GM19240 (cell line): ENCODE data around the gene GNB5.
"Not testable (repeated sequence)": the region's sequence is repeated elsewhere in the genome, so short reads cannot be mapped to it uniquely, and the experiment has no call there.

Experiments
- DNase-seq: peaks from one replicate; pipeline ENCODE4 v3.0.0; 2011; ENCODE audit warnings: low spot score; ENCODE audit not compliant: insufficient read length

The GNB5 gene

GRCh38 chr15:52094811-52095584, 96.2 kb downstream of the GNB5 start:
- DNase-seq = no peak

GRCh38 chr15:52093539-52094510, 97.4 kb downstream of the GNB5 start:
- no peak for DNase-seq

- DNase-seq = no peak
Observed at GRCh38 chr15:52093167-52093538, 98.0 kb downstream of the GNB5 start.

GRCh38 chr15:52090193-52090592, 101.0 kb downstream of the GNB5 start:
- DNase-seq = no peak

DNA sequence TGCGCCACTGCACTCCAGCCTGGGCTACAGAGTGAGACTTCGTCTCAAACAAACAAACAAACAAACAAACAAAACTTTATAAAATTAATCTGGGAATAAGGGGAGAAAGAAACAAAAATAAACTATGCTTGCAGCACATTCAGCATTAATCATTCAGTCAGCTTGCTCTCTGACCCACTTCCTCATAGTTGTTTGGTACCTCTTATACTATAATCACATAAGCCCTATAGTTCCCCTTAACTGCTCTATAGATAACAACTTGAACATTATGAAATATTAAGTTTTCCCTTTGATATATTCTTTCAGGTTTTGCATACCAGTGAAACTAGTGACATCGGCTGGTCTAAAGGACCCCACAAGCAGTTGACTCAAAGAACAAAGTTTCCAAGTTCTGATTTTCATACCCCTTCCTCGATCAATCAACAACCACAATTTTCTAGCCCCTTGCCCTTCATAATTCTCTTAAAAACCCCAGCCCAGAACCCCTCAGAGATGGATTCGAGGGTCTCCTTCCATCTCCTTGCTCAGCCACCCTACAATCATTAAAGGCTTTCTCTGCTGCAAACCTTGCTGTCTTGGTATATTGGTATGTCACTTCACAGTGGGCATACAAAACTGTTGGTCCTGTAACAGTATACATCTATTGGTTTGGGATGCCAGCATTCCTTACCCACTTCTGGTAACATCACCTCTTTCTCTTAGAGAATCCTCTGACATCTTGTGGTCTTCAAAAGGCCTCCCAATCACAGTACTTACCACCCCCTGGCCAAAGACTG, 105.0 kb downstream of the GNB5 start:
- DNase-seq = no peak

DNA sequence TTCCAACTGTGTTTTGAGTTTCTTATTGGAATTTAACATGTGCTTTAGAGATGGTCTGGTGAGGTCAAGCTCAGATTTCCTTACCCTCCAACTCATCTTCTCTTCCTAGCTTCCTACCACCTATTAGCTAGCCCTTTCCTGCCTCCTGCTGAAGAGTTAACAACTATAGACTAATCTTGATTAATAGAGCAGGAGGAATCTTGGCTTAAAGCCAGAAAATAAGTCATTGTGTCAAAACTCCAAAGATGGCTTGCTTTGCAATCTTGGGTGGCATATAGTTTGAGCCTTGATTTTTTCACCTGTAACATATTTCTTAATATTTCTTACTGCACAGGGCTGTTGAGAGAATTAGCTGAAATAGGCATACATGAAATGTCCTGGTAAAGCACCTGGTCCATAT, 105.9 kb downstream of the GNB5 start:
- DNase-seq = no peak

DNA sequence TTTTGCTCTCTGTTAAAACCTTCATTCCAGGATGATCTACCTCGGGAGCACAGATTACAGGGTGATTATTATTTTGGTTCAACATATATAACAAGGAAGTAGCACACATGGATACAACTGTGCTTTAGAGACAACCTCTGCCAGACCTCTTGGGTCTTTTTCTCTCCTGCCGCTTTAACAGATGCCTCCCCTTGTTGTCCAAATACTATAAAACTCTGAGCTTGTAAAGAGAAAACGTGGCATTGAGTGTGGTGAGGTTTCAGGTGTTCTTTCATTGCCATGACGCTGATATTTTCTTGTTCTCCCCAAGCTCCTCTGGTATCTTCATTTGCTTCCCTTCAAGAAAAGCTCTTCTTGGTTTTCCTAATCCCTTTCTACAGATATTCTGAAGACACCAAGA, 107.6 kb downstream of the GNB5 start:
- no peak for DNase-seq

GRCh38 chr15:52083037-52083359, 108.2 kb downstream of the GNB5 start:
- DNase-seq = not testable (repeated sequence)

DNA sequence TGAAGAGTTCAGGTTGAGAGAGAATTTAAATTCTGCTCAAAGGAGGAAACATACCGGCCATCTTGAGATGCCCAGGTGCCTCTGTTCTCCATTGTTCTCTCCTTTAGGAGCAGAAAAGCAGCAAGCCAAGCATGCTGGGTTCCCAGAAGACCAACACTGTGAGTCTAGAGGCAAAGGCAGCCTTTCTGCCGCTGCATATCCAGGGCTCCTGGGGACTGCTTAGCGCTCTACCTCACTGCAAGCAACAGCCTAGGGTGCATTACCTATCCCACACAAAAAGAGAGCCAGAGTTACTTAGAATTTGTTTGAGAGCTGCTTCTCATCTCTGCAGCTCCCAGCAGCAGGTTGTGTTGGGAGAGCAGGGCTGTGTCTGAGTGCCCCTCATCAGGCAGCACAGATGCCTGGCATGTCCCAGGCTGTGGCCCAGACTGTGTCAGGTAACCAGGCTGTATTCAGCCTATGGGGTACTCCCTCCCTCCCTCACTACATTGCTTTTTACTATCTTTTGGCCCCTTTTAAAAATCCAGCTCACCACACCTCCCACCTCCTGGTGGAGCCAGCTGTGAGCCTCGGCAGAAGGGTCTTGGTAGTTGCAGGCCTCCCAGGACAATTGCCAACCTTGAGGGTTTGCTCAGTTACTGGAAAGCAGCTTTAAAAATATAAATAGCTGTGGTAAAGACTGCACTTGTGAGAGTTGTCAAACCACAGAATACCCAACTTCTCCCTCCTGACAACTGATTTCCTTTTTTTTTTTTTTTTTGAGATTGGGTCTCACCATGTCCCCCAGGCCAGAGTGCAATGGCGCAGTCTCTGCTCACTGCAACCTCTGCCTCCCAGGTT, 108.8 kb downstream of the GNB5 start:
- no peak for DNase-seq

DNA sequence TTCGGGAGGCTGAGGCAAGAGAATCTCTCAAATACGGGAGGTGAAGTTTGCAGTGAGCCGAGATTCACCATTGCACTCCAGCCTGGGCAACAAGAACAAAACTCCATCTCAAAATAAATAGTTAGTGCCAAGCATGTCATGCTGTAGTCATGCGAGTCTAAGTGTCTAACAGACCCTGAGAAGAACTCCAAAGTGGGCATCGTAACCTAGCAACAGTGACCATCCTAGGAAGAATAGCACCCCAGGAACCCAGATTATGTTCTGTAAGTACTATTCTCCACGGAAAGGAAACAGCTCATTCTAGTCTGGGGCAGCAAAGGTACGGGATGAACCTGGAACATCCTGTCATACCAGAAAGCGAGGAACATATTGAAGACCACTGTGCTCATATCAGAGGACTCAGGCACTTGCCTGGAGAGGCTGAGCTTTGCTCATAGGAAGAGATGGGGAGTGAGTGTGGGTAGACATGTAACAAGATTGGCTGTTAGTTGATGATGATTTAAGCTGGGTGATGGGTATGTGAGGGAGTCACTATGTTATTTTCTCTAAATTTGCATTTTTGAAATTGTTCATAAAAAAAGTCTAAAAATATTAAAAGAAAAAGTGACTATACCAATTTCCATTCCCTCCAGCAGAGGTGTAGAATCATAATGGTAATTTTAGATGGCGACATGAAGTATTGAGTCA, 110.3 kb downstream of the GNB5 start:
- DNase-seq = no peak

- DNase-seq = no peak
Observed at GRCh38 chr15:52080031-52080430, 111.2 kb downstream of the GNB5 start.

DNA sequence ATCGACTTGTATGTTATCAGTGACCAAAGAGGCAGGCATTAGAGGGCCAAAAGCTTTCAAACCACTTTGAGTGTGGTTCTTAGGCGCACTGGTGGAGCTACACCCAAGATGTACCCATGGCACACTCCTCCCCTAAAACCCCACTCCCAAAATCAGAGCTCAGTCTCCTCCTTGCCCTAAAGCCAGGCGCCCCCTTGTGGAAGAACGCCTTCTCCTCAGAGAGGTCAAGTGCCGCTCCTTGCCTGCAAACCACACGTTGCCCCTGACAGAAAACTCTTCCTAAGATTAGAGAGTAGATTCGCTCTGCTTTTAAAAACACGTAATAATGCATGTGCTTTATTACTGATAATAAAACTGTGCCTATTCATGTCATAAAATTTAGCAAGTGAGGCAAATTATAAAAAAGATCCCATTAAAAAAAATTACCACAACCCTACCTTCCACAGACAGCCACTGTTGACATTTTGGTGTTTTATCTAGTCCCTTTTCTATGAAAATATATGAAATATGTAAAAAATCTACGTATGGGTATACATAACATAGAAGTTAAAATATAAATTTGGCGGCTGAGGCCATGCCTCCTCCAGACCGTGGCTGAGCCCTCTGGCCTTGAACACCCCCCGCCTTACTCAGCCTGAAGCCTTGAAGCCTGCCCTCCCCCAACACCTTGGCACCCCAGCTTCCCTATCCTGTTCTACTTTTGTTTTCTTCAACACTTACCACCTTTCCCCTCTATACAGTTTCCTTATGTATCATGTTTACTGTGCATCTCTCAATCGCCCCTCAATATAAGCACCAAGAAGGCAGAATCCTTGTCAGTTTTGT, 112.1 kb downstream of the GNB5 start:
- DNase-seq = peak; percentile 61

DNA sequence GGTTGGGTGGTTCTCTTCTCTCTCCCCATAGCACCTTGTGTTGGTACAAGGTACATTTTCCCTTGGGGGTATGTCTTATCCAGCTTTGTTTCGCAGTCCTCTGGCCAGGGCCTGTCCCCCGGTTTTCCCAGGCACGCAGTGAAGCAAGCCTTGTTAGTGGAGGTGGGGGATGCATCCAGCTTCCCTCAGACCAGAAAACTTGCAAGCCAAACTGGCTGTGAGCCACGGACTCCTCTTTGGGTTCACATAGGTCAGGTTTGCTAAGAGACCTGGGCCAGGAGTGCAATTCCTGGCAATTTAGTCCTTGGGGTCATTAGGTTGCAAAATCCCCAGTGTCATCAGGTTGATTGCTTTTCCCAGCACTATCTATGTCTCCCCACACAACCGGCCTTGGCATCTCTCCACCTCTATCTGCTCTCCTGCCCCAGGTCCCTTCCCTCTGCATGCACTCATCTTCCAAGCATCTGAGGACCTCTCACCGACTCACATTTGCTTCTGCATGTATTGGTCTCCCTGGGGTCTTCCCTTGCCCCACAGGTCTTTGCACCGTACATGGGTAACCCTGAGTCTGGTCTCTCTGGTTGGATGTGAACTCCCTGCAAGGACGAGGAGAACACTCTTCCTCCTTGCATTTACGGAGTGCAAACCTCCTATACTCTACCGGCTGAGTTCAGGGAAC, 112.9 kb downstream of the GNB5 start:
- no peak for DNase-seq

DNA sequence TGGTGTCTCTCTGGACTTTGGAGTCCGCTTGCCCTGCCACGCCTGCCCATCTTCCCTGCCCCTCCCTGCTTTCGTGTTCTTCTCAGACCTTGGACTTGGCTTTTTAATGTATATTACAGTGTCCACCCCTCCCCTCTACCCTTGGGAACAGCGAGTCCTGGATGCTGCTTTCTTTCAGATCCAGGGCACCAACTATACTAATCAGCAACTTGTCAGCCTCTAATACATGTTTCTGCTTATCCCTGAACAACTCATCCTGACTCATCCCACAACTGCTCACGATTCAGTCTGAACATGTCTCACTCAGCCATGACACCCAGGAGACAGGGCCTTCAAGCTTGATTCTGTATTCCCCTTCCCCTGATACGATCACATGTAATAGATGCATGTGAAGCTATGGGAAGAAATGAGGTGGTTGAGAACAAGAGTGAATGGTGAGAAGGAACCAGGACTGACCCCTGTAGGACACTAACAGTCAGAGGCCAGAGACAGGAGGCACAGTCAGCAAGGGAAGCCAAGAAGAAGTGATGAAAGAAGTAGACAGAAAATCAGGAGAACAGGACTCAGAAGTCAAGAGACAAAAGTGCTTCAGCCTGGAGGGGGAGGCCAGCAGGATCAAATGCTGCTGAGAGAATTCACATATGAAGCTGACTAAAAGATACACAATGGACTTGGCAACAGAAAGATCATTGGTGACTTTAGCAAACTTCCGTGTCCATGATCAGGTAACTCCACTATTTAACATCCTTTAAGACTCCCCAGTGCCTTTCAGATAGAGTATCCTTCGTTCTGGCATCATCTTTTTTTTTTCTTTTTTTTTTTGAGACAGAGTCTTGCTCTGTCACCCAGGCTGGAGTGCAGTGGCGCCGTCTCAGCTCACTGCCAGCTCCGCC, 114.1 kb downstream of the GNB5 start:
- DNase-seq = no peak

- DNase-seq = no peak
Observed at GRCh38 chr15:52071570-52071969, 119.6 kb downstream of the GNB5 start.

GRCh38 chr15:52069559-52069958, 121.6 kb downstream of the GNB5 start:
- DNase-seq = no peak

GRCh38 chr15:52068004-52068615, 123.1 kb downstream of the GNB5 start:
- no peak for DNase-seq

DNA sequence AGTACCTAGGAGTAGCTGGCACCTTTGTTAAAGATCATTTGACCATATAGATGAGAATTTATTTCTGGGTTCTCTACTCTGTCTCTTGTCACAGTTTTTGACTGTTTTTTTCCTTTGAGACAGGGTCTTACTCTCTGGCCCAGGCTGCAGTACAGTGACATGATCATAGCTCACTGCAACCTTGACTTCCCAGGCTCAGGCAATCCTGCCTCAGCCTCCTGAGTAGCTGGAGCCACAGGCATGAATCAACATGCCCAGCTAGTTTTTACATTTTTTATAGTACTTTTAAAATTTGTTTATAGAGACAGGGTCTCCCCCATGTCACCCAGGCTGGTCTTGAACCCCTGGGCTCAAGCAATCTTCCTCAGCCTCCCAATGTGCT, 123.7 kb downstream of the GNB5 start:
- DNase-seq = no peak
